ENCODE data around the gene MRPL17.
"Not testable (repeated sequence)": the region's sequence is repeated elsewhere in the genome, so short reads cannot be mapped to it uniquely, and the experiment has no call there.

MRPL17 gene

GRCh38 chr11:6682936-6683861, at the start of gene MRPL17:
Gene MRPL17 (minus strand): TSS chr11:6683340. CDS start chr11:6683296, 44 bp downstream.
- TF ChIP-seq GATA1 (IDR thresholded peaks at IDR 0.05; ENCODE audit: low read depth, low read length) (no peak), POLR2A (IDR thresholded peaks at IDR 0.05; ENCODE audit: low read length) (peak; percentile 92)
- peak; percentile 99 to 100 for DNase-seq

DNA sequence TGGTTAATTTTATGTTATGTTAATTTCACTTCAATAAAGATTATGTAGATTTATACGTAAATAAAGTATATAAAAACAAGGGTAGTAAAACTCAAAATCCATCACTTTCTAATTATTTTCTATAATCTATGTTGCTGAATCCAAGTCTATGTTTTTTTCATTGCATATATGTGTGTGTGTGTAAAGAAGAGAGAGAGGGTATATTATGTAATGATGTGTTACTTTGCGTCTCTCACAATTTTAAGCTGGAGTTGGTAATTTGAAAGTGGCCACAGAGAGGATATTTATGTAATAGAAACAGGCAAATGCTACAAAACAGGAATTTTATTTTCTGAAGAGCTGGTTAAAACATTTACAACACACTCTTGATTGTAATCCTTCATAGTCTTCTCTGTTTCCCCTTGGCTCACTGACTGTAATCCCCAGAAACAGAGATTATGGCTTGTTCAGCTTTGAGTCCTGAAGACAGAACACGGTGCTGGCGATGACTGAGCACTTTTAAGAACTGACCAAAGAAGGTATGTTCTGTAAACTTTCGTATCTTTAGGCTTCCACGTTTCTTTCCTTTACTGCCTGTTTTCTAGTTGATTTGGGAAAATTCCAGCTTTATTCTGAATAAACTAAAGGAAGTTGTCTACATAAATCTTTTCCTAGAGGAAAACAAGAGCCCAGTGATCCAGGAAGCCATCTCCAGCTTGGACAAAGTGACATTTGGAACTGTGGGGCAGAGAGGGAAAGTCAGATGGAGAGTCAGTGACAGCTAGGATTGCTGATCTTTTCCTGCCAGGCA, 45.0 kb upstream of the MRPL17 start:
- TF ChIP-seq POLR2A (IDR thresholded peaks at IDR 0.05; ENCODE audit: low read length): no peak
- TF ChIP-seq GATA1 (IDR thresholded peaks at IDR 0.05; ENCODE audit: low read depth, low read length): no peak
- peak; percentile 6 for DNase-seq

DNA sequence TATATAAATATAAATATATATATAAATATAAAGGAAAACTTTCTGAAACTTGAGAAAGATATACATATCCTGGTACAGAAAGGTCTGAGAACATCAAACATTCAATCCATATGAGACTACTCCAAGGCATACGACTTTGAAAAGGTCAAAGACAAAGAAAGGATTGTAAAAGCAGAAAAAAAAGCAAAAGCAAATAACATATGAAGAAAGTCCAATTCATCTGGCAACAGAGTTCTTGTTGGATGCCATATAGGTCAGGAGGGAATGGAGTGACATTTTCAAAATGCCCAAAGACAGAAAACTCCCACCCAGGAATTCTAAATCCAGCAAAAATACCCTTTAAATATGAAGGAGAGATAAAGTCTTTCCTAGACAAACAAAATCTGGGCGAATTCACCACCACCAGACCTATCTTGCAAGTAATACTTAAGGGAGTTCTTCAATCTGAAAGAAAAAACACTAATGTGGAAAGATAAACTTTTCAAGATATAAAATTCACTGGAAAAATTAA, 42.3 kb upstream of the MRPL17 start:
- DNase-seq: no peak
- no peak for TF ChIP-seq GATA1 (IDR thresholded peaks at IDR 0.05; ENCODE audit: low read depth, low read length)
- TF ChIP-seq POLR2A (IDR thresholded peaks at IDR 0.05; ENCODE audit: low read length): no peak

DNA sequence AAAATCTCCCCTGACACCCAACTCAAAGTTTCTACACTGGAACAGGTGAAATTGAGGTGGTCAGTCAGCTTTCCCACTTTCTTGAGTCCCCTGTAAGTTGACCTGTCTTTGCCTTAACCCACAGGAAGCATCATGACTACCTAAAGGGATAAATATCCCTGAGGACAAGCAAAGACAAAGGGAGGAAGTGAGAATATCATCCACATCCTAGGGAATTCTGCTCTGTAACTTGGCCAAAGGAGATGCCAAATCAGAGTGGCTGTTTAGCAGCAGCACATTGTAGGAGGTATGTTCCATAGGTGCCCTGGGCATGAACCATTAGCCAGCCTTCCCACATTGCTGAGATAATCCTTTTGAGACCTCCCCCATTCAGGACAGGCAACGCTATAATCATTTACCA, 40.9 kb upstream of the MRPL17 start:
- DNase-seq: no peak
- no peak for TF ChIP-seq POLR2A (IDR thresholded peaks at IDR 0.05; ENCODE audit: low read length)
- TF ChIP-seq GATA1 (IDR thresholded peaks at IDR 0.05; ENCODE audit: low read depth, low read length): no peak

- TF ChIP-seq POLR2A (IDR thresholded peaks at IDR 0.05; ENCODE audit: low read length): no peak
- TF ChIP-seq GATA1 (IDR thresholded peaks at IDR 0.05; ENCODE audit: low read depth, low read length): no peak
- no peak for DNase-seq
Observed at GRCh38 chr11:6721343-6721742, 38.2 kb upstream of the MRPL17 start.

- DNase-seq: no peak
- TF ChIP-seq POLR2A (IDR thresholded peaks at IDR 0.05; ENCODE audit: low read length) (no peak), GATA1 (IDR thresholded peaks at IDR 0.05; ENCODE audit: low read depth, low read length) (no peak)
Observed at GRCh38 chr11:6719576-6719975, 36.4 kb upstream of the MRPL17 start.

DNA sequence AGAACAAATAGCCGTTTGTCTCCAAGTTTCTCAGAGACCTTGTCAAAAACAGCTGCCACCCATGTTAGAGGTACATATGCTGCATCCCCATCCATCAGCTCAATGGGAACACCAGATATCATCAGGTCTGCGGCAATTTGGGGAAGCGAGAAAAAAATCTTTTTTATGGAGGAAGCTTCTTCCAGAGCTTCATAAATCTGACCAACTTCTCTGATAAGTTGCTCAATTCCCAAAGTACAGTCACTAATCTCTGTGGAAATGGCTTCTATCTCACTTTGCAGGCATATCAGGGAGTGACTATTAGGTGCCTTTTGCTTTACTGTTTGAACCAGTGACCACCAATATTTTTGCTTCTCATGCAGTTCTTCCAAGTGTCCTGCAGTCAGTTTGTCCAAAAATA, 34.3 kb upstream of the MRPL17 start:
- TF ChIP-seq POLR2A (IDR thresholded peaks at IDR 0.05; ENCODE audit: low read length): no peak
- no peak for TF ChIP-seq GATA1 (IDR thresholded peaks at IDR 0.05; ENCODE audit: low read depth, low read length)
- no peak for DNase-seq

- peak; percentile 14 to 26 for DNase-seq
Observed at GRCh38 chr11:6711552-6711951, 28.4 kb upstream of the MRPL17 start.

DNA sequence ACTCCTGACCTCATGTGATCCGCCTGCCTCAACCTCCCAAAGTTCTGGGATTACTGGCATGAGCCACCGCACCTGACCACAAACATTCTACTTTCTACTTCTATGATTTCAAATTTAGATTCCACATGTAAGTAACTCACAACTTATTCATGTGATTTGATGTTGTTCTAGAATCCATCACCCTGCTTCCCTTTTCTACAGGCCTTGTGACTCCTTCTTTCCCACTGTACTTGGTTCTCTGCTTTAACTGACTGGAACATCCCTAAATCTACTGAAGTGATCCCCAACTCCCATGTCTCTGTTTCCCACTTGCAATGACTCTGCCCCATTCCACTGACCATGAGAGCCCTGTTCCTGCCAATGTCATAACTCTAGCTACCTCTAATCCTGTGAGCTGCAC, 25.7 kb upstream of the MRPL17 start:
- no peak for DNase-seq
- TF ChIP-seq POLR2A (IDR thresholded peaks at IDR 0.05; ENCODE audit: low read length): no peak
- no peak for TF ChIP-seq GATA1 (IDR thresholded peaks at IDR 0.05; ENCODE audit: low read depth, low read length)

- DNase-seq: peak; percentile 39 to 70
- TF ChIP-seq GATA1 (IDR thresholded peaks at IDR 0.05; ENCODE audit: low read depth, low read length) (no peak), POLR2A (IDR thresholded peaks at IDR 0.05; ENCODE audit: low read length) (no peak)
Observed at GRCh38 chr11:6705905-6706535, 22.9 kb upstream of the MRPL17 start.

DNA sequence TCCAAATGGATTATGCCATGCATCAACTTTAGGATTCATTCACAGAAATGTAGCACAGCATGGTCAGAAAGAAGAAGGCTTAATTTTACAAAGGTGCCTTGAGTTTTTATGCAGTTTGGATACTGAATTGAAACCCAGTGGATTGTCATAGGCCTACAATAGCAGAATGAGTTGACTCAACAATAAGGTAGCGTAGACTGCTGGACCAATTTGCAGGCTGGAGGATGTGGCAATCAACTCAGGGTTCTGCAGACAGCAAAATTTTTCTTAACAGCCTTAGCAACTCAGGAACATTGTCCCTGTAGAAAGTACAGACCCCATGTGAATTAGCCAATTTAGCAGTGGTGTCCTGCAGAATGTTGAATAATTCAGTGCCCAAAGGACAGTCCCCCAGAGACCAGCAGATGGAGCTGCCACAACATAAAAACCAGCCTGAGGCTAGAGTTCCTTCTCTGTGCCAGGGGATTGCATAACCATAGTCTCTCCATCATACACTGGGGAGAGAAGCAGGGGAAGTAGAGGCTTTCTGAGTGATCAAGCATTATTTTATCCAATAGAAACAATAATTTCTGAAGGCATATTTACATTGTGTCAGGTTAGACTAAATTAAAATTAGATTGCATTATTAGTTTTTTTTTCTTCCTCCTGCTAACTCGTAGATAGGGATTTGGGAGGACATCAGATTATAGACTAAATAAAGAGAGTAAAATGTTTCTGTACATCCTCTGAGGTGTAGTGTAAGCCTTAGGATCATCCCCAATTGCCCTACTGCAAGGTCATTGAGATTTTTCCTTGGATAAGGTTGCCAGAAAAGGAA, 20.3 kb upstream of the MRPL17 start:
- DNase-seq: peak; percentile 27 to 49
- TF ChIP-seq POLR2A (IDR thresholded peaks at IDR 0.05; ENCODE audit: low read length) (no peak), GATA1 (IDR thresholded peaks at IDR 0.05; ENCODE audit: low read depth, low read length) (no peak)

GRCh38 chr11:6701955-6702354, 18.8 kb upstream of the MRPL17 start:
- DNase-seq: not testable (repeated sequence)

DNA sequence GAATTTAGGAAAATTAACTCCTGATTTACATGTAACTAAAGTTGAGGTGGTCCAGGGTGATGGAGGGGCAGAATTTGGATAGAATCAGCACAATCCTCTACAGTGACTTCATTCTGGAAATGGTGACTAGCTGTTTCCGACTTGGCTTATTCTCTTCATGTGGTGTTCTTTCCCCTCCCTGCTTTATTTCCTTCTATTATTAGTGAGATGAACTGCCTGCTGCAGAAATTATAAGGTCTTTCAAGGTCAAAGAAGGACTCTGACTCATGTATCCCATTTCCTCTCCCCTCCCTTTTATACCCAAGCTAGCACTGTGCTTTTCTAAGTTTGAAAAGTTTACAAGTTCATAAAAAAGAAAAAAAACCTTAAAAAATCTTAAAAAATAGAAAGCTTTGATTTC, 12.2 kb upstream of the MRPL17 start:
- TF ChIP-seq POLR2A (IDR thresholded peaks at IDR 0.05; ENCODE audit: low read length) (no peak), GATA1 (IDR thresholded peaks at IDR 0.05; ENCODE audit: low read depth, low read length) (no peak)
- no peak for DNase-seq
